GM18517 (cell line): ENCODE results near the gene EEF1AKMT1.
"Not testable (repeated sequence)": the region's sequence is repeated elsewhere in the genome, so short reads cannot be mapped to it uniquely, and the experiment has no call there.

ENCODE experiments used
- ATAC-seq: cut with Tn5 transposase; IDR thresholded peaks from one replicate; pipeline ENCODE4 v1.9.1; 2021; ENCODE audit warnings: mild to moderate bottlenecking, moderate library complexity; ENCODE audit not compliant: unreplicated experiment

Gene EEF1AKMT1

DNA sequence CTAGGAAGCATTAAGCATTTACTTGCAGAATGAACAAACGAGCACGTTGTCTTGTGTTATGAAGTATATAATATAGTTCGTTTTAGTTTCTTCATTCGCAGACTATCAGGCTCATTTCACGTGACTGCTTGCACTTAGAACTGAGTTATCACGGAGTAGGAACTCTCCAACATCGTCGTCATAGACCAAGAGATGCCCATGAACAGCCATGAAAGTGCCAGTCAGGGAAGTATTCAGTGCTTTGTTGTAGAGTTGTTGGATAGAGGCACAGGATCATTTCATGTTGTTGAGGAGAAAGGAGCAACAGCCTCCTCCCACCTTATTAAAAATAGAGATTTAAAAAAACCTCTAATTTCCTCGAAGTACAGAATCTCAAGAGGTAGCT is 71.2 kb downstream of the EEF1AKMT1 start:
- ATAC-seq = no peak

GRCh38 chr13:20701461-20701860 is 72.3 kb downstream of the EEF1AKMT1 start:
- no peak for ATAC-seq

- ATAC-seq = no peak
Observed at GRCh38 chr13:20700288-20700687, 73.5 kb downstream of the EEF1AKMT1 start.

DNA sequence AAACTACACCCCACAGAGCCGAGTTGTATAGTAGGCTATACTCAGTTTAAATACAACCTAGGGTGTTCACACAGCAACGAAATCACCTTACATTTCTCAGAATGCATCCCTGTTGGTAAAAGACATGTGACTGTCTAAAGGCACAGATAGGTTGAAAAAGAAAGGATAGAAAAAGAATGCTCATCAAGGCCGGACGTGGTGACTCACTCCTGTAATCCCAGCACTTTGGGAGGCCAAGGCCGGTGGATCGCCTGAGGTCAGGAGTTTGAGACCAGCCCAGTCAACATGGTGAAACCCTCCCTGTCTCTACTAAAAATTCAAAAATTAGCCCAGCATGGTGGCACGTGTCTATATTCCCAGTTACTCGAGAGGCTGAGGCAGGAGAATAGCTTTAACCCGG is 74.0 kb downstream of the EEF1AKMT1 start:
- ATAC-seq = no peak

GRCh38 chr13:20696073-20696472 is 77.7 kb downstream of the EEF1AKMT1 start:
- no peak for ATAC-seq

- ATAC-seq = no peak
Observed at GRCh38 chr13:20691616-20692015, 82.1 kb downstream of the EEF1AKMT1 start.

DNA sequence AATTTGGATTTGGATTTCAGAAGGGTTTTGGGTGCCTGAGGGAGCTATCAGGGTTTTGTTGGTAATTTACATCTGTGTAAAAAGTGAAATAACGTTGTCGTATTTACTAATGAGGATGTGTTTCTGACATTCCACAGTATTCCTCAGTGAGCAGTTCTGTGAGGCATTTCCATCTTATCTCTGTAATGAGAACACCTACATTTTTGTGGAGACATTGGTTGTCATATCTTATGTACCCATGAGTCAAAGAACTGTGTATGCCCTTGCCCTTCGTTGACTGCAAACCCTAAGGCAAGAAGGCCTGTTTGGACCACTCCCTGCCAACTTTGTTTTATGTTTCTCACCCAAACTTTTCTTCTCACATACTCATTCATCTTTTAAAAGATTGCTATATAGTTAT is 84.5 kb downstream of the EEF1AKMT1 start:
- no peak for ATAC-seq

- no peak for ATAC-seq
Observed at GRCh38 chr13:20686863-20687579, 86.7 kb downstream of the EEF1AKMT1 start.

- ATAC-seq = no peak
Observed at GRCh38 chr13:20686167-20686566, 87.6 kb downstream of the EEF1AKMT1 start.

DNA sequence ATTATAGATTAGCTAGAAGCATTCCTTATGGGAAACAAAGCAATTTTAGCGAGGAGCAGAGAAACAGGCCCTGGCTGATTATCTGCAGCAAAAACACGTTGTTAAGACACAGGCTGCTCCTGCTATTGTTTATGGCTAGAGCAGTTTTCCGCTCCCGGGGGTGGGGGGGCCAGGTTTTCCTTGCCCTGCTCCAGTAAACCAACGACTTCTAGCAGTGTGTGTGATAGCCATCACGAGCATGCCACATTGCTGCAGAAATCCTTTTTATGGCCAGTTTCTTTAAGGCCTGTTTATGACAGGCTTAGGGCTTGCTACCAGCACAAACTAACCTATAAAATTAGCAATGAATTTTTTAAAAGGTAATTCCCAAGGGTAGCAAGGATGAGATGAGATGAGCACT is 88.7 kb downstream of the EEF1AKMT1 start:
- no peak for ATAC-seq

- ATAC-seq = no peak
Observed at GRCh38 chr13:20684546-20684945, 89.2 kb downstream of the EEF1AKMT1 start.

DNA sequence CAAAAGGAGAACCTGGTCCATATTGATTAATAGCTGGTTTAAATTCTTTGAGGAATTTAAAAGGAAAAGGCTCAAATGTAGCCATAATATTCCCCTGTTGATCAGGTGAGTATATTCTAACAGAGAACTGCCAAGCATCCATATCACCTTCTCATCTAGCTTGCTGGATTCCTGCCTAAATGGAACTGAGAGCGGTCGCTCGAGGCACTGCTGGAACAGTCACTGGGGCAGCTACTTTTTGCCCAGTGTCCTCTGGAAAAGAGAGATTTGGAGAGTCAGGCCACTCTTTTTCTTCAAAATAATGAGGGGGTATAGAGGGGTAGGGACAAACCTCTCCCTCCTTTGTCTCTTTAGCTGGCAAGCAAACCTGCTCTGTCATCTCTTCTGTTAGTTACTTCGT is 89.7 kb downstream of the EEF1AKMT1 start:
- ATAC-seq = no peak

DNA sequence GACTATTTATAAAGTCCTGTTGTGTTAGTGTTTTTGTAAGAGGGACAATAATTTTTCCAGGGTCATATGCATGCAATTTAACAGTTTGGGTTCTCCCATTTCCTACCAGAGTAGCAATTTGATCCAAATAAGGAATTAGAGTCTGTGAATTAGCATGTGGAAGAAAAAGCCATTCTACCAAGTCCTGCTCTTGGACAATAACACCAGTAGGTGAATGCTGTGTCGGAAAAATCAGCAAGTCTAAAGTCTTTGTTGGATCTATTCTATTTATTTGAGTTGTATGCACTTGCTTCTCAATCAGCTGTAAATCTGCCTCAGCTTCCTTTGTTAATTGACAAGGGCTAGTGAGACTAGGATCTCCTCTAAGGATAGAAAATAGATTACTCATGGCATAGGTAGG is 91.7 kb downstream of the EEF1AKMT1 start:
- ATAC-seq = no peak

DNA sequence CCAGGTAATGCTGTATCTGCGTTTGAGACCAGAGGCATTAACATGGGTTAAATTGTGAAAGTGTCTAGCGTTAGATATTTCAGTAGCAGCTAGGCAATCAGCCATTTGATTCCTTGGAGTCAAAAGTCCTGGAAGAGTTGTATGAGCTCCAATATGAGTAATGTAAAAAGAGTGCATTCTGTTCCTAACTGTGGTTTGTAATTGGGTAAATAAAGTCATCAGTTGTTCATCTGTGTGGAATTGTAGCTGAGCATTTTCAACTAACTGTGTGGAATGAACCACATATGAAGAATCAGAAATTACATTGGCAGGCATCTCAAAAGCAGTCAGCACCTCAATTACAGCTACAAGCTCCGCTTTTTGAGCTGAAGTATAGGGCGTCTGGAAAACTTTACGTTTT is 92.3 kb downstream of the EEF1AKMT1 start:
- ATAC-seq = not testable (repeated sequence)

DNA sequence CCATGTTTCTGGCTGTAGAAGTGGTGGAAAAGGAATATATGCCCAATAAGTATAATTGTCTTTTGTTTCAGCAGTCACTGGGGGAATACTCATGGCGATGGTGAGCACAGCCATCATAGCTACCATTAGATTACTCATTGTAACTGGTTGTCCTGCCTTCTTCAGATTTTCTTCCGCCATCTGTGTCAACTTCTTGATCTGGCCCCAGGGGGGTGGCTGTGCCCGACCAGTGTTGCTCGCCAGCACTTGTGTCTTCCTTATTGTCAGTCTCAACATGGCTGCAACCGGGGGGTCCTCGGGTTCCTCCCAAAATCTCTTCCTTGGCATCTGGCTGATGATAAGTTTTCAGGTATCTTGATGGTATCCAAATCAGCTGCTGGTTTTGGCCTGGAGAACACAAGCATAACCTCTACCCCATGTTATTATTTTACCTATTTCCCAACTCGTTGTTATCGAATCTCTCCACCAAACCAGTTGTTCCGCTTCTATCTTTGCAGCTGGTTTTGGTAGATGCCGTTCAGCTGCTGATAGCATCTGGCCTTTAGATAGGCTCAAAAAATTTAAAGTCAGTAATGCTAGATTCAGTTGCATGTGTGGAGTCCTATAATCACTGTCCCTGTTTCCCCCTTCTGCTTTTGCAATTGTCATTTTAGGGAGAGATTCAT is 93.2 kb downstream of the EEF1AKMT1 start:
- no peak for ATAC-seq

GRCh38 chr13:20679879-20680278 is 93.9 kb downstream of the EEF1AKMT1 start:
- no peak for ATAC-seq
